Inflammatory macrophage treated with lipopolysaccharide for 1 hour (primary cell): ENCODE measurements around the gene VGF.
"Not testable (repeated sequence)": the region's sequence is repeated elsewhere in the genome, so short reads cannot be mapped to it uniquely, and the experiment has no call there.

Experiments used
- DNase-seq, 2 donors: peaks; one replicate each; pipeline ENCODE4 v3.0.0-alpha.2; 2020 to 2022

VGF gene

DNA sequence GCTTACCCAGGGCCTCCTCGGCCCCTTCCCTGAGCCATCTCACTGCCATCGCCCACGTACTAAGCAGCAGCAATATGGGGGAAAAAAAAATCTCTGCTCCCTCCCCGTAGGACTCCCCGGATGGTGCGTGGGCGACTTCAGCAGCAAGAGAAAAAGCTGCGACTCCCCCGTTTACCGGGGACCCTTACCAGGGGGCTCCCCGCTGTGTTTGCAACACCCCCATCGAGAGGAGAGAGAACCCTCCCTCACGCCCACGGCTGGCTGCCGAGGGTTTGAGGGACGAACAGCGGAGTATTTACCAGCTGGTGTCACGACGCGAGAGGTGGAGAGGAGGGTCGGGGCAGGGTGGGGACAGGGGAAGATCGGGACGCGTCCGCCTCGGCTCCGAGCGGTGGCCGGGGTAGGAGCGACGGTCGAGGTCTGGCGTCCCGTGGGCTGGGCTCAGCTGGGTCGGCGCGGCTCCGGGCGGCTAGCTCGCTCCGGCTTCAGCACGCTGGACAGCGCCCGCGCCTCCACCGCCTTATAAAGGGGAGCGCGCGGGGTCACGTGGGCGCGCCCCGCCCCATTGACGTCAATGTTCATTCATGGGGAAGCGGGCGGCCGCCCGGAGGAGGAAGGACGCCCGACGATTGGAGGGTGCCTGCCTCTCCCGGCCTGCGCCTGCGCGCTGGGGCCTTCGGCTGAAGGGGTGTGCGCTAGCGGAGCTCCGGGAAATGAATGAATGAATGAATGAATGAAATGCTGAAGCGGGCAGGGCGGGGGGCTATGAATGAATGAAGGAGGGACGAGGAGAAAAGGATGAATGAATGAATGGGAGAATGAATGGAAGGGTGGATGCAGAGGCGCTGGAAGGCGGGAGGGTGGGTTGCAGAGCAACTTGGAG lies at the start of gene VGF:
TSS of gene VGF (minus strand) at position 495 of the 883 bp plus-strand sequence. CDS start 726 bp downstream, outside the sequence.
- peak; percentile 92 to 98 for DNase-seq

- DNase-seq: no peak
Measured at GRCh38 chr7:101212014-101212413, 46.6 kb upstream of the VGF start.

GRCh38 chr7:101211501-101211900 lies 46.1 kb upstream of the VGF start:
- DNase-seq: no peak

DNA sequence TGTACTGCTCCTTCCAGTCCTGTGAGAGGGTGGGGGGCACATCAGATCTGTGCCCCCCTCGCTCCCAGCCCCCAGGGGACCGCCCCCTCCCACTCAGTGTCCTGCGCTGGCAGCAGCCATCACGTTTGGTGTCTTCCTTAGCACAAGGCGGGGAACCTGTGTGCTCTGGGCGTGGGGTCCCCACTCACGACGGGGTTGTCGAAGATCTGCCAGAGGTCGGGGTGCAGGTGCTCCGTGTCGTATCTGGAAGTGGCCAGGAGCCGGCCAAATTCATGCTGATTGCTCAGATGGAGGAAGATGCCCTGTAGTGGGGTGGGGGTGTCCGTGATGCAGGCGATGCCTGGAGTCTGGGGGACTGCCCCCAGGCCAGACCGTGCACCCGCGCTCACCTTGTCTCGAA lies 44.8 kb upstream of the VGF start:
- no peak for DNase-seq

GRCh38 chr7:101208794-101209193 lies 43.4 kb upstream of the VGF start:
- no peak for DNase-seq

DNA sequence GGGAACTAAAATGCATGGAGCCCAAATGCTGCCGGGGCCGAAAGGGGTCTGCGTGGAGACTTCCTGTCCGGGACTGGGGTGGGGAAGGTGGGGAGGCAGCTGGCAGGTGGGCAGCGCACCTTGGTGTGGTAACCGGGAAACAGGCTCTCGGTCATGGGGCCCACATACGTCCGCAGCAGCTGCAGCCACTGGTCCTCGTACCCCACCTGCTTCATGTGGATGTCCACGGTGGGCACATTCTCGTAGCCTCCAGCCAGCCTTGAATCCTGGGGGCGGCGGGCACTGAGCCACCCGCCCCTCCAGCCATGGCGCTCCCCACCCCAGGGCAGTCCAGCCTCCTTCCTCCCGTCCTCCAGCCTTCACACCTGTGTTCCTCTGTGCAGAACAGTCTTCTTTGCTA lies 42.1 kb upstream of the VGF start:
- no peak for DNase-seq

GRCh38 chr7:101206665-101207042 lies 41.3 kb upstream of the VGF start:
- DNase-seq: no peak

GRCh38 chr7:101205901-101206664 lies 40.7 kb upstream of the VGF start:
- DNase-seq: no peak

- DNase-seq: peak; percentile 56 to 73
Measured at GRCh38 chr7:101203740-101204738, 38.7 kb upstream of the VGF start.

DNA sequence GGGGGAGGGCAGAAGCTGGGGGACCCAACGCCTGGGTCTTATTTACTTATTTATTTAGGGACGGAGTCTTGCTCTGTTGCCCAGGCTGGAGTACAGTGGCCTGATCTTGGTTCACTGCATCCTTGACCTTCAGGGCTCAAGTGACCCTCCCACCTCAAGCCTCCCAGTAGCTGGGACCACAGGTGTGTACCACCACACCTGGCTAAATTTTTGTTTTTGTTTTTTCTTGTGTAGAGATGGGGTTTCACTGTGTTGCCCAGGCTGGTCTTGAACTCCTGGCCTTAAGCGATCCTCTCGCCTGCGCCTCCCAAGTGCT lies 37.2 kb upstream of the VGF start:
- DNase-seq: no peak

DNA sequence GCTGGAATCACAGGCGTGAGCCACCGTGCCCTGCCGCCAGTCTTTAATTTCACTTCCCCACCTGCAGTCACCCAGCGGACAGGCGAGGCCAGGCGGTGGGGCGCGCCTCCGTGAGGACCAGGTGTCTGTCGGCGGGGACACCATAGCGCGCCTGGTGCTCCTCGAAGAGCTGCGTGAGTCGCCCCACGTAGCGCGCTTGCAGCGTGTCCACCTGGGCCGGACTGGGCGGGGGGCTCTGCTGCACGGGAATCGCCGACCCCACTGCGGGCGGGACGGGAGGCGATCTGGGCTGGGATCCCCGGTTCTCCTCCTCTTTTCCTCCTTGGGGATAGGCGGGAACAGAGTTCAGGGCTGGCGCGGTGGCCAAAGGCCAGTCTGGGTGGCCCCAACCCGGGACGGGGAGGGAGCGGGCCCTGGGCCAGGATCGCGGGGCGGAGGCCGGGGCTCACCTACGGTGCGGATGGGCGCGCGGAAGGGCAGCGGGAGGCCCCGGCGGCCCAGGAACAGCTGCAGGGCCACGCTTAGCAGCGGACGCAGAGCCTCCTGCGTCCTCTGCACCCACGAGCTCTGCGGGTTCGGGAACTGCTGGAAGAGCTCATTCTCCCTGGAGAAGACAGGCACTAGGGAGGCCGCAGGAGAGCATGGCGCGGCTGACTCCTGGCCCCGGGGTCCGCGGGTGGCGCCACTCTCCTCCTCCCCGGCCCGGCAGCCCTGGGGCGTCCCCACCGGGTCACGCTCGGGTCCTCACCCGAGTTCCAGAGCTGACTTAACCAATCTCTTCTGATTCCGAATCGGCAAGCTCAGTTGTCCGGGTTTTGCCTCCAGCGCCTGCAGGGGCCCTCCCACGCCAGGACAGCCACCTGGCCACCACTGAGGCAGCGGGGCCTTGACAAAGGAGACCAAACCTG lies 36.6 kb upstream of the VGF start:
- DNase-seq: no peak

GRCh38 chr7:101200862-101201599 lies 35.7 kb upstream of the VGF start, which contains the start of gene MOGAT3:
MOGAT3 (minus strand) TSS chr7:101201036; CDS start chr7:101200854, 182 bp downstream.
- DNase-seq: no peak

DNA sequence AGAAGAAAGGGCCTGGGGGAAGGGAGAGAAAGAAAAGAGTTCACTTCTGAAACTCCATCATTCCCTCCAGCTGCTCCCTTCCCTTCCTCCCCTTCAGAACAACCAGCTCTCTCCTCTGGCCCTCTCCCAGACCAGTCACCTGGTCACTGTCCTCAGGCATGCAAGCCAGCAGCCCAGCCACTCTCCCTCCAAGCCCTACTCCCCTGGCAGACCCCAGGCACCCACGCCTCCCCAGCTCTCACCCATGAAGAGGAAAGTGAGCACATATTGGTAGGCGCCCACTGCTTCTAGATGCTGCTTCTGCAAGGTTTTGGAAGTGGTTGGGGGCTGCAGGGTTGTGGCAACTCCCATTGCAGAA lies 35.1 kb upstream of the VGF start:
- DNase-seq: no peak

GRCh38 chr7:101199522-101199921 lies 34.2 kb upstream of the VGF start:
- not testable (repeated sequence) for DNase-seq

DNA sequence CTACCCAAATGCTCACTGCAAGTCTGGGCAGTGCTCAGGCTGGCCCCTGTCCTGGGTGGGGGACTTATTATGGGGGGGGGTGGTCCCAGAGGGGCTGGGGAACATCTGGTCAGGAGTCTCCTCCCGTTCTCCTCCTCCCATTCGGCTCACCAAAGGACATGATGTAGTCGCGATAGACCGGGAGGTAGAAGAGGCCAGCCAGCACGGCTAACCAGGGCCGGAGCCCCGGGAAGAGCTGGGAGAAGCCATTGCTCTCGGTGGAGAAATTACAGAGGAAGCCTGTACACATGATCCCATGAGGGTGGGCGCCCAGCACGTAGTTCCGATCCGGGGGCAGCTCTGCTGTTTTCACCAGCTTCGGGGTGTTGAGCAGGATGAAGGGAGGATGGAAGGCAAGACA lies 33.1 kb upstream of the VGF start:
- DNase-seq: no peak

GRCh38 chr7:101197991-101198390 lies 32.6 kb upstream of the VGF start:
- DNase-seq: no peak

GRCh38 chr7:101195884-101196283 lies 30.5 kb upstream of the VGF start:
- no peak for DNase-seq

DNA sequence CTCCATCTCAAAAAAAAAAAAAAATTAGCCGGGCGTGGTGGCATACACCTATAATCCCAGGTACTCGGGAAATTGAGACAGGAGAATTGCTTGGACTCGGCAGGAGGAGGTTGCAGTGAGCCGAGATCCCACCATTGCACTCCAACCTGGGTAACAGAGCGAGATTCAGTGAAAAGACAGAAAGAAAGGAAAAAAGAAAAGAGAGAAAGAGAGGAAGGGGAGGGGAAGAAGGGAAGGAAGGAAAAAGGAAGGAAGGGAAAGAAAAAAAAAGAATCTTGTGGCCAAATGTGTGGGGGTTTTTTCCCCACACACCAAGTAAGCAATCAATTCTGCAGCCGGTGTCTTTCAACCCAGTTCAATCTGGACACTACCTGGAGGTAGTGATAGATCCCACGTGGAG lies 23.7 kb upstream of the VGF start:
- no peak for DNase-seq

GRCh38 chr7:101186844-101187428 lies 21.6 kb upstream of the VGF start:
- peak; percentile 65 to 69 for DNase-seq

- DNase-seq: no peak
Measured at GRCh38 chr7:101186194-101186593, 20.8 kb upstream of the VGF start.
